GM12878 (cell line): ENCODE data around the gene MAPKAP1.

ENCODE experiments used
- BRCA1 ChIP-seq: IDR thresholded peaks from 2 replicates; pipeline ENCODE4 v1.6.1; 2011; ENCODE audit warnings: low read depth, low read length, improper control_type of control experiment
- CBX3 ChIP-seq: fragments of 200-600 bp; sonication (generic); IDR thresholded peaks from 2 replicates; pipeline ENCODE4 v1.6.1; 2016; ENCODE audit warnings: low read depth, borderline replicate concordance
- POLR2AphosphoS5 ChIP-seq: IDR thresholded peaks from 2 replicates; pipeline ENCODE4 v1.6.1; 2011; ENCODE audit warnings: mild to moderate bottlenecking, low read length, inconsistent platforms
- SPI1 ChIP-seq: IDR thresholded peaks from 2 replicates; pipeline ENCODE4 v1.6.1; 2011; ENCODE audit warnings: low read depth, mild to moderate bottlenecking, low read length, moderate library complexity, borderline replicate concordance; ENCODE audit not compliant: insufficient read depth
- TF ChIP-seq, protein P1 (sequence below), 3 experiments: IDR thresholded peaks in 2 of 3; conservative IDR thresholded peaks in 1 of 3; 2 replicates each; pipeline ENCODE4 v1.5.1; 2011; ENCODE audit warnings: low read depth in 3 of 3, low read length in 3 of 3, mild to moderate bottlenecking in 3 of 3, control low read depth in 2 of 3, moderate library complexity in 2 of 3, inconsistent platforms in 1 of 3, mixed read lengths in 1 of 3; ENCODE audit not compliant: control insufficient read depth in 2 of 3, insufficient read depth in 1 of 3; ENCODE audit errors: extremely low read depth in 1 of 3
- TF ChIP-seq, protein P2 (sequence below): IDR thresholded peaks from 2 replicates; pipeline ENCODE4 v1.6.1; 2012; ENCODE audit warnings: mild to moderate bottlenecking, low read depth, low read length

DNA sequence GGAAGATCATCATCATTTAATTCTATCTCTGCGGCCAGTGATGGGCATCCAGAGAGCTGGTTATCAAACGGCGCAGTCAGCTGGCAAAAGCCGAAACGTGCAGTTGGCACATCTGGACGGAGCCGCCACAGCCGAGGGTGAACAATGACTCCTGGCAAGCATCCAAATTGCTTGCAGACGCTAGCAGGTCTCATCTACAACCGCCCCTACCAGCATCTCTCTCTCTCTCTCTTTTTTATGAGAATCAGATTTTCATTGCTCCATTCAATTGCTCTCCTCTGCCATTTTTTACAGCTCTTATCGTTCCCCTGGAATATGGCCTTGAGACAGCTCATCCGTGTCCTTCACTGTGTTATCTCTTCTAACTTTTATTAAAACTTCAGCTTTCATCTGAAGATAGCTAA is 165.2 kb downstream of the MAPKAP1 start:
- no peak for TF ChIP-seq CBX3
- no peak for TF ChIP-seq SPI1
- TF ChIP-seq, protein P1, sequence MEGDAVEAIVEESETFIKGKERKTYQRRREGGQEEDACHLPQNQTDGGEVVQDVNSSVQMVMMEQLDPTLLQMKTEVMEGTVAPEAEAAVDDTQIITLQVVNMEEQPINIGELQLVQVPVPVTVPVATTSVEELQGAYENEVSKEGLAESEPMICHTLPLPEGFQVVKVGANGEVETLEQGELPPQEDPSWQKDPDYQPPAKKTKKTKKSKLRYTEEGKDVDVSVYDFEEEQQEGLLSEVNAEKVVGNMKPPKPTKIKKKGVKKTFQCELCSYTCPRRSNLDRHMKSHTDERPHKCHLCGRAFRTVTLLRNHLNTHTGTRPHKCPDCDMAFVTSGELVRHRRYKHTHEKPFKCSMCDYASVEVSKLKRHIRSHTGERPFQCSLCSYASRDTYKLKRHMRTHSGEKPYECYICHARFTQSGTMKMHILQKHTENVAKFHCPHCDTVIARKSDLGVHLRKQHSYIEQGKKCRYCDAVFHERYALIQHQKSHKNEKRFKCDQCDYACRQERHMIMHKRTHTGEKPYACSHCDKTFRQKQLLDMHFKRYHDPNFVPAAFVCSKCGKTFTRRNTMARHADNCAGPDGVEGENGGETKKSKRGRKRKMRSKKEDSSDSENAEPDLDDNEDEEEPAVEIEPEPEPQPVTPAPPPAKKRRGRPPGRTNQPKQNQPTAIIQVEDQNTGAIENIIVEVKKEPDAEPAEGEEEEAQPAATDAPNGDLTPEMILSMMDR (IDR thresholded peaks at IDR 0.05 in 2 of 3, conservative IDR thresholded peaks at IDR 0.05 in 1 of 3; ENCODE audit: control insufficient read depth in 2 of 3, extremely low read depth in 1 of 3, insufficient read depth in 1 of 3, low read depth in 3 of 3, low read length in 3 of 3) = no peak
- no peak for TF ChIP-seq POLR2AphosphoS5
- TF ChIP-seq, protein P2, sequence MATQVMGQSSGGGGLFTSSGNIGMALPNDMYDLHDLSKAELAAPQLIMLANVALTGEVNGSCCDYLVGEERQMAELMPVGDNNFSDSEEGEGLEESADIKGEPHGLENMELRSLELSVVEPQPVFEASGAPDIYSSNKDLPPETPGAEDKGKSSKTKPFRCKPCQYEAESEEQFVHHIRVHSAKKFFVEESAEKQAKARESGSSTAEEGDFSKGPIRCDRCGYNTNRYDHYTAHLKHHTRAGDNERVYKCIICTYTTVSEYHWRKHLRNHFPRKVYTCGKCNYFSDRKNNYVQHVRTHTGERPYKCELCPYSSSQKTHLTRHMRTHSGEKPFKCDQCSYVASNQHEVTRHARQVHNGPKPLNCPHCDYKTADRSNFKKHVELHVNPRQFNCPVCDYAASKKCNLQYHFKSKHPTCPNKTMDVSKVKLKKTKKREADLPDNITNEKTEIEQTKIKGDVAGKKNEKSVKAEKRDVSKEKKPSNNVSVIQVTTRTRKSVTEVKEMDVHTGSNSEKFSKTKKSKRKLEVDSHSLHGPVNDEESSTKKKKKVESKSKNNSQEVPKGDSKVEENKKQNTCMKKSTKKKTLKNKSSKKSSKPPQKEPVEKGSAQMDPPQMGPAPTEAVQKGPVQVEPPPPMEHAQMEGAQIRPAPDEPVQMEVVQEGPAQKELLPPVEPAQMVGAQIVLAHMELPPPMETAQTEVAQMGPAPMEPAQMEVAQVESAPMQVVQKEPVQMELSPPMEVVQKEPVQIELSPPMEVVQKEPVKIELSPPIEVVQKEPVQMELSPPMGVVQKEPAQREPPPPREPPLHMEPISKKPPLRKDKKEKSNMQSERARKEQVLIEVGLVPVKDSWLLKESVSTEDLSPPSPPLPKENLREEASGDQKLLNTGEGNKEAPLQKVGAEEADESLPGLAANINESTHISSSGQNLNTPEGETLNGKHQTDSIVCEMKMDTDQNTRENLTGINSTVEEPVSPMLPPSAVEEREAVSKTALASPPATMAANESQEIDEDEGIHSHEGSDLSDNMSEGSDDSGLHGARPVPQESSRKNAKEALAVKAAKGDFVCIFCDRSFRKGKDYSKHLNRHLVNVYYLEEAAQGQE = no peak
- TF ChIP-seq BRCA1 = no peak
